Ascending aorta (tissue), 2 donors: ENCODE measurements around the gene SRRM5. TPM values are rescaled to one million over a fixed set of nuclear protein-coding genes. Genes with fewer than 3 reads are reported as not detected.
A peak's percentile ranks its signal among the peaks of the same experiment; 100 is the strongest.

Source experiments
- DNase-seq, 2 donors: peaks; one replicate each; pipeline ENCODE4 v3.0.0-alpha.2; 2019; ENCODE audit warnings: low spot score in 2 of 2
- H3K27ac ChIP-seq, 2 donors: fragments of 200-600 bp; sonication (generic); one replicate each; pipeline ENCODE4 v1.5.1; 2016 to 2017; ENCODE audit warnings: mild to moderate bottlenecking in 1 of 2
- H3K27me3 ChIP-seq: fragments of 200-600 bp; sonication (generic); one replicate; pipeline ENCODE4 v1.5.1; 2017
- H3K36me3 ChIP-seq, 2 donors: fragments of 200-600 bp; sonication (generic); one replicate each; pipeline ENCODE4 v1.5.1; 2016
- H3K4me1 ChIP-seq, 2 donors: fragments of 200-600 bp; sonication (generic); one replicate each; pipeline ENCODE4 v1.5.1; 2016 to 2017; ENCODE audit warnings: mild to moderate bottlenecking in 1 of 2
- H3K4me3 ChIP-seq, 2 donors: fragments of 200-600 bp; sonication (generic); one replicate each; pipeline ENCODE4 v1.5.1; 2016 to 2017; ENCODE audit warnings: mild to moderate bottlenecking in 1 of 2
- H3K9me3 ChIP-seq, 2 donors: fragments of 200-600 bp; sonication (generic); one replicate each; pipeline ENCODE4 v1.5.1; 2016
- intact Hi-C: fragments of 100-400 bp; cut with DNase I; formaldehyde crosslinking; loops from one replicate; pipeline ENCODE4 v1.15.1; 2023
- total RNA-seq: library from RNA; depleted of rRNA; stranded (reverse); fragments of >200 nt; gene quantifications from one replicate; pipeline ENCODE4 v1.1.0, GENCODE V29; 2016
- TF ChIP-seq, protein P1 (sequence below), 3 experiments: fragments of 200-600 bp in 2 of 3; fragments of 450-650 bp in 1 of 3; sonication (generic) in 2 of 3; IDR thresholded peaks; one replicate each; pipeline ENCODE4 v1.5.1; 2016 to 2019; ENCODE audit warnings: antibody characterized with exemption in 3 of 3, mild to moderate bottlenecking in 1 of 3, moderate library complexity in 1 of 3

The SRRM5 gene
- total RNA-seq, 1 donor from 2014 or later: 0.32 TPM

- H3K27ac ChIP-seq: no peak overlapping the region
- H3K4me3 ChIP-seq: no peak overlapping the region
These were observed 40.1 kb downstream of the SRRM5 start for GRCh38 chr19:43651758-43652545.

GRCh38 chr19:43652546-43652874 is 40.6 kb downstream of the SRRM5 start:
- no peak for DNase-seq
- intact Hi-C loops: loop anchor here (5.0 to 10.0 kb wide), 2 partner anchors 95 to 208 kb away; no protein-coding TSS in a partner anchor

More at GRCh38 chr19:43651758-43652545, 40.1 kb downstream of the SRRM5 start:
- TF ChIP-seq, protein P1, sequence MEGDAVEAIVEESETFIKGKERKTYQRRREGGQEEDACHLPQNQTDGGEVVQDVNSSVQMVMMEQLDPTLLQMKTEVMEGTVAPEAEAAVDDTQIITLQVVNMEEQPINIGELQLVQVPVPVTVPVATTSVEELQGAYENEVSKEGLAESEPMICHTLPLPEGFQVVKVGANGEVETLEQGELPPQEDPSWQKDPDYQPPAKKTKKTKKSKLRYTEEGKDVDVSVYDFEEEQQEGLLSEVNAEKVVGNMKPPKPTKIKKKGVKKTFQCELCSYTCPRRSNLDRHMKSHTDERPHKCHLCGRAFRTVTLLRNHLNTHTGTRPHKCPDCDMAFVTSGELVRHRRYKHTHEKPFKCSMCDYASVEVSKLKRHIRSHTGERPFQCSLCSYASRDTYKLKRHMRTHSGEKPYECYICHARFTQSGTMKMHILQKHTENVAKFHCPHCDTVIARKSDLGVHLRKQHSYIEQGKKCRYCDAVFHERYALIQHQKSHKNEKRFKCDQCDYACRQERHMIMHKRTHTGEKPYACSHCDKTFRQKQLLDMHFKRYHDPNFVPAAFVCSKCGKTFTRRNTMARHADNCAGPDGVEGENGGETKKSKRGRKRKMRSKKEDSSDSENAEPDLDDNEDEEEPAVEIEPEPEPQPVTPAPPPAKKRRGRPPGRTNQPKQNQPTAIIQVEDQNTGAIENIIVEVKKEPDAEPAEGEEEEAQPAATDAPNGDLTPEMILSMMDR (IDR thresholded peaks at IDR 0.05): peak; percentile 48 to 78 (median 49)
- Histone ChIP-seq H3K27me3 (no peaks in the 10 kb centered on the region), H3K4me1 (no peaks in the 10 kb centered on the region), H3K36me3 (peaks cover 32 to 64% of the 10 kb centered on the region in 2 donors), H3K9me3 (no peaks in the 10 kb centered on the region)
- intact Hi-C loops: loop anchor here (5.0 to 10.0 kb wide), 2 partner anchors 95 to 207 kb away; no protein-coding TSS in a partner anchor
- DNase-seq: no peak

DNA sequence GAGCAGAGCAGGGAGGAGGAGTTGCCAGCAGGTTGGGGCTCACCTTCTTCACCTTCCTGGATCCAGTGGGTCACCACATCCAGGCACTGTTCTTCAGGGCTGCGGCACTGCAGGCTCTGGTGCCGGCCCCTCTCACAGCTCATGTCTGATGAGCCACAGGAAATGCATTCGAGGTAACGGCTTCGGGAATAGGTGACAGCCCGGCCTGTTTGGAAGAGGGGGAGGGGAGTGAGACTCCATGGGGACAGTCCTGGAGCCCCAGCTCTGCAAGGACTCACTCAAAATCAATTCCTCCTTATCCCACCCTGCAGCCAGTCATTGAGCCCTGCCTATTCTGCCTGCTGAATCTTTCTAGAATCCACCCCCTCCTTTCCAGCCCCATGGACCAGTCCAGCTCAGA is 44.5 kb downstream of the SRRM5 start:
- TF ChIP-seq, protein P1 (IDR thresholded peaks at IDR 0.05): no peak

More at GRCh38 chr19:43652546-43652874, 40.6 kb downstream of the SRRM5 start:
- Histone ChIP-seq H3K4me3 (no peak overlapping the region), H3K27ac (no peak overlapping the region), H3K36me3 (peaks cover 28 to 59% of the 10 kb centered on the region in 2 donors), H3K27me3 (no peaks in the 10 kb centered on the region), H3K4me1 (no peaks in the 10 kb centered on the region), H3K9me3 (no peaks in the 10 kb centered on the region)
- TF ChIP-seq, protein P1 (IDR thresholded peaks at IDR 0.05): no peak

DNA sequence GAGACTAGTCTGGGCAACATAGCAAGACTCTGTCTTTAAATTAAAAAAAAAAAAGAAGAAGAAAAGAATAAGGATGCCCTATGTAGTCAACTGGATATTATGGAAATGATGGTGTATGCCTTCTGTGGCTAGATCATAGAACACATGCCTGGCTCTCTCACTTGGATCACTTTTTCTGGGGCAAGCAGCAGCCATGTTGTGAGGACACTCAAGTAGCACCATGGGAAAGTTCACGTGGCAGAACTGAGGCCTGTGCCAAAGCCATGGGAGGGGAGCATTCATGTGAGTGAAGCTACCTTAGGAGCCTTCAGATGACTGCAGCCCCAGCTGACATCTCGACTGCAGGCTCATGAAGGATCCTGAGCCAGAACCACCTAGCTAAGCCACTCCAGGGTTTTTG is 46.1 kb downstream of the SRRM5 start:
- Histone ChIP-seq H3K36me3 (peaks cover 26 to 32% of the 10 kb centered on the region in 2 donors), H3K27ac (no peak overlapping the region), H3K9me3 (peaks cover 0 to 4% of the 10 kb centered on the region in 2 donors), H3K4me1 (no peaks in the 10 kb centered on the region), H3K27me3 (no peaks in the 10 kb centered on the region), H3K4me3 (no peak overlapping the region)
- TF ChIP-seq, protein P1 (IDR thresholded peaks at IDR 0.05): no peak
- intact Hi-C loops: loop anchor here (10.0 kb wide), 1 partner anchor 213 kb away; no protein-coding TSS in a partner anchor
- DNase-seq: no peak

More for the DNA sequence above, 44.5 kb downstream of the SRRM5 start:
- peaks cover 0 to 4% of the 10 kb centered on the region in 2 donors for H3K9me3 ChIP-seq
- no peaks in the 10 kb centered on the region for H3K4me1 ChIP-seq
- DNase-seq: no peak
- H3K27ac ChIP-seq: no peak overlapping the region
- intact Hi-C loops: loop anchor here (10.0 kb wide), 1 partner anchor 212 kb away; no protein-coding TSS in a partner anchor
- H3K36me3 ChIP-seq: peaks cover 26 to 38% of the 10 kb centered on the region in 2 donors
- H3K4me3 ChIP-seq: no peak overlapping the region
- H3K27me3 ChIP-seq: no peaks in the 10 kb centered on the region

DNA sequence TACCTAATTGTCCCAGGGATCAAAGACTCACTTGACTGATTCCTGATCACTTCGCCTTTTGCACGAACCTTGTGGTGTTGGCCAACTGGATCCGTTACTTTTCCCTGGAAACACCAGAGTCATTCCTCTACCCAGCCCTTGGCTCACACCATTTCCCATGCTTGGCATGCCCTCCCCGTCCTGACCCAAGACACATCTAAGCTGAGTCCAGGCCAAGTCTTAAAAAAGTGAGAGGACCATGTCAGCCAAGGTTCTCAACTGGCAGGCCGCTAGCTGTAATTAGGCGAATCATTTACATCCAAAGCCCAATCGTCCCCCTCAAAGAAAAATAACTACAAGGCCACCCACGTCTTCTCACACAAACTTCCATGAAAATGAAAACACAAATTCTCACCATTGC is 46.6 kb downstream of the SRRM5 start:
- intact Hi-C loops: loop anchor here (10.0 kb wide), 1 partner anchor 214 kb away; no protein-coding TSS in a partner anchor
- no peak overlapping the region for H3K27ac ChIP-seq
- no peaks in the 10 kb centered on the region for H3K27me3 ChIP-seq
- H3K4me1 ChIP-seq: no peaks in the 10 kb centered on the region
- H3K9me3 ChIP-seq: peaks cover 0 to 4% of the 10 kb centered on the region in 2 donors
- TF ChIP-seq, protein P1 (IDR thresholded peaks at IDR 0.05): no peak
- peaks cover 26 to 28% of the 10 kb centered on the region in 2 donors for H3K36me3 ChIP-seq
- no peak overlapping the region for H3K4me3 ChIP-seq
- no peak for DNase-seq
